Activated T-helper 2 cell treated with anti-CD3 and anti-CD28 coated beads, Interferon-gamma antibody, Interleukin-2, Interleukin-4, amounts not matched to agents 10 μg/mL and 5 μg/mL and 100 μg/mL, durations not matched to agents 14 hours and 24 hours and 36 hours (primary cell): ENCODE measurements around the gene OVCA2. TPM values are rescaled to one million over a fixed set of nuclear protein-coding genes. Genes with fewer than 3 reads are reported as not detected.

Experiments
- DNase-seq: peaks from one replicate; pipeline ENCODE4 v3.0.0; 2021; ENCODE audit warnings: low spot score
- H3K27ac Mint-ChIP-seq: one replicate; pipeline ENCODE4 v1.8.0; 2021; ENCODE audit warnings: mixed read lengths
- H3K27me3 Mint-ChIP-seq: one replicate; pipeline ENCODE4 v1.8.0; 2021; ENCODE audit warnings: low read depth, mixed read lengths
- H3K36me3 Mint-ChIP-seq: one replicate; pipeline ENCODE4 v1.8.0; 2021; ENCODE audit warnings: low read depth, mixed read lengths
- H3K4me1 Mint-ChIP-seq: one replicate; pipeline ENCODE4 v1.8.0; 2021; ENCODE audit warnings: low read depth, mixed read lengths
- H3K4me3 Mint-ChIP-seq: one replicate; pipeline ENCODE4 v1.8.0; 2021; ENCODE audit warnings: low read depth, mild to moderate bottlenecking, moderate library complexity, mixed read lengths
- H3K9me3 Mint-ChIP-seq: one replicate; pipeline ENCODE4 v1.8.0; 2021; ENCODE audit warnings: mixed read lengths
- intact Hi-C: fragments of 100-400 bp; cut with micrococcal nuclease; formaldehyde crosslinking; loops from one replicate; pipeline ENCODE4 v1.15.1; 2023
- total RNA-seq: library from RNA; stranded (reverse); gene quantifications from 2 replicates; pipeline ENCODE4 v1.2.3, GENCODE V29; 2022

The OVCA2 gene
- total RNA-seq, 1 donor from 2014 or later: 29.9 TPM

- Mint-ChIP-seq H3K36me3 (peaks cover 64% of the 10 kb centered on the region), H3K4me1 (peaks cover 36% of the 10 kb centered on the region), H3K4me3 (peak overlapping the region; percentile 41), H3K9me3 (no peaks in the 10 kb centered on the region), H3K27me3 (no peaks in the 10 kb centered on the region), H3K27ac (peak overlapping the region; percentile 75)
- intact Hi-C loops: no loop called here
- no peak for DNase-seq
Observed at GRCh38 chr17:2060681-2061440, 19.0 kb downstream of the OVCA2 start.

- no peaks in the 10 kb centered on the region for H3K9me3 Mint-ChIP-seq
- H3K36me3 Mint-ChIP-seq: peaks cover 70% of the 10 kb centered on the region
- H3K27ac Mint-ChIP-seq: peak overlapping the region; percentile 66
- intact Hi-C loops: no loop called here
- no peaks in the 10 kb centered on the region for H3K27me3 Mint-ChIP-seq
- no peak overlapping the region for H3K4me3 Mint-ChIP-seq
- peaks cover 39% of the 10 kb centered on the region for H3K4me1 Mint-ChIP-seq
- no peak for DNase-seq
Observed at GRCh38 chr17:2061441-2061958, 19.7 kb downstream of the OVCA2 start.

- H3K27ac Mint-ChIP-seq: peak overlapping the region; percentile 70
- intact Hi-C loops: no loop called here
- H3K27me3 Mint-ChIP-seq: no peaks in the 10 kb centered on the region
- DNase-seq: no peak
- H3K4me3 Mint-ChIP-seq: no peak overlapping the region
- no peaks in the 10 kb centered on the region for H3K9me3 Mint-ChIP-seq
- H3K4me1 Mint-ChIP-seq: peaks cover 47% of the 10 kb centered on the region
- H3K36me3 Mint-ChIP-seq: peaks cover 80% of the 10 kb centered on the region
Observed at GRCh38 chr17:2062571-2063183, 20.9 kb downstream of the OVCA2 start.

GRCh38 chr17:2063261-2064146, 21.7 kb downstream of the OVCA2 start:
- no peak for DNase-seq
- H3K4me3 Mint-ChIP-seq: no peak overlapping the region
- peaks cover 83% of the 10 kb centered on the region for H3K36me3 Mint-ChIP-seq
- intact Hi-C loops: no loop called here
- H3K27ac Mint-ChIP-seq: peak overlapping the region; percentile 58
- H3K4me1 Mint-ChIP-seq: peaks cover 53% of the 10 kb centered on the region
- no peaks in the 10 kb centered on the region for H3K9me3 Mint-ChIP-seq
- no peaks in the 10 kb centered on the region for H3K27me3 Mint-ChIP-seq

- Mint-ChIP-seq H3K27ac (peak overlapping the region; percentile 58), H3K9me3 (no peaks in the 10 kb centered on the region), H3K4me1 (peaks cover 59% of the 10 kb centered on the region), H3K4me3 (no peak overlapping the region), H3K27me3 (no peaks in the 10 kb centered on the region), H3K36me3 (peaks cover 88% of the 10 kb centered on the region)
- intact Hi-C loops: no loop called here
- no peak for DNase-seq
Observed at GRCh38 chr17:2064147-2064489, 22.3 kb downstream of the OVCA2 start.

GRCh38 chr17:2064520-2064971, 22.7 kb downstream of the OVCA2 start:
- H3K4me3 Mint-ChIP-seq: no peak overlapping the region
- no peaks in the 10 kb centered on the region for H3K9me3 Mint-ChIP-seq
- intact Hi-C loops: no loop called here
- H3K4me1 Mint-ChIP-seq: peaks cover 62% of the 10 kb centered on the region
- no peaks in the 10 kb centered on the region for H3K27me3 Mint-ChIP-seq
- peak overlapping the region; percentile 73 for H3K27ac Mint-ChIP-seq
- H3K36me3 Mint-ChIP-seq: peaks cover 86% of the 10 kb centered on the region
- no peak for DNase-seq

GRCh38 chr17:2064980-2065785, 23.4 kb downstream of the OVCA2 start:
- H3K27ac Mint-ChIP-seq: peak overlapping the region; percentile 73

GRCh38 chr17:2065949-2066400, 24.2 kb downstream of the OVCA2 start:
- Mint-ChIP-seq H3K4me1 (peaks cover 64% of the 10 kb centered on the region), H3K27me3 (no peaks in the 10 kb centered on the region), H3K27ac (peak overlapping the region; percentile 3), H3K9me3 (no peaks in the 10 kb centered on the region), H3K36me3 (peaks cover 83% of the 10 kb centered on the region), H3K4me3 (no peak overlapping the region)
- no peak for DNase-seq
- intact Hi-C loops: loop anchor here (5.0 kb wide), 1 partner anchor 196 kb away; no protein-coding TSS in a partner anchor

More at GRCh38 chr17:2064980-2065785, 23.4 kb downstream of the OVCA2 start:
- Mint-ChIP-seq H3K4me1 (peaks cover 64% of the 10 kb centered on the region), H3K9me3 (no peaks in the 10 kb centered on the region), H3K36me3 (peaks cover 87% of the 10 kb centered on the region), H3K27me3 (no peaks in the 10 kb centered on the region), H3K4me3 (no peak overlapping the region)
- DNase-seq: peak; percentile 70
- intact Hi-C loops: loop anchor here (5.0 kb wide), 1 partner anchor 197 kb away; no protein-coding TSS in a partner anchor

GRCh38 chr17:2067048-2067561, 25.3 kb downstream of the OVCA2 start:
- Mint-ChIP-seq H3K4me1 (peaks cover 71% of the 10 kb centered on the region), H3K4me3 (no peak overlapping the region), H3K27ac (peak overlapping the region; percentile 73), H3K27me3 (no peaks in the 10 kb centered on the region), H3K36me3 (peaks cover 87% of the 10 kb centered on the region), H3K9me3 (no peaks in the 10 kb centered on the region)
- intact Hi-C loops: loop anchor here (5.0 kb wide), 1 partner anchor 195 kb away; no protein-coding TSS in a partner anchor
- DNase-seq: no peak

GRCh38 chr17:2067608-2068024, 25.8 kb downstream of the OVCA2 start:
- H3K27ac Mint-ChIP-seq: peak overlapping the region; percentile 73
- no peak overlapping the region for H3K4me3 Mint-ChIP-seq
- intact Hi-C loops: loop anchor here (5.0 kb wide), 1 partner anchor 195 kb away; no protein-coding TSS in a partner anchor
- H3K27me3 Mint-ChIP-seq: no peaks in the 10 kb centered on the region
- H3K36me3 Mint-ChIP-seq: peaks cover 86% of the 10 kb centered on the region
- peaks cover 72% of the 10 kb centered on the region for H3K4me1 Mint-ChIP-seq
- no peak for DNase-seq
- H3K9me3 Mint-ChIP-seq: no peaks in the 10 kb centered on the region

GRCh38 chr17:2068031-2068518, 26.3 kb downstream of the OVCA2 start:
- H3K4me1 Mint-ChIP-seq: peaks cover 73% of the 10 kb centered on the region
- H3K36me3 Mint-ChIP-seq: peaks cover 84% of the 10 kb centered on the region
- H3K27ac Mint-ChIP-seq: peak overlapping the region; percentile 73
- no peaks in the 10 kb centered on the region for H3K27me3 Mint-ChIP-seq
- H3K9me3 Mint-ChIP-seq: no peaks in the 10 kb centered on the region
- H3K4me3 Mint-ChIP-seq: peak overlapping the region; percentile 15
- no peak for DNase-seq
- intact Hi-C loops: loop anchor here (5.0 kb wide), 1 partner anchor 194 kb away; no protein-coding TSS in a partner anchor
